Astrocyte (in vitro differentiated cells and primary cell): ENCODE measurements around the gene PCCA. TPM values are rescaled to one million over a fixed set of nuclear protein-coding genes. Genes with fewer than 3 reads are reported as not detected.

Experiments used
- DNase-seq: peaks from one replicate; pipeline ENCODE4 v3.0.0-alpha.2; 2010; ENCODE audit warnings: low read depth
- FAIRE-seq: peaks from 2 replicates; lab custom pipeline; 2011; peaks lifted over from hg19 to GRCh38; lab: Jason Lieb, UNC
- H2AFZ ChIP-seq: 2 replicates; pipeline ENCODE4 v1.6.0; 2012; ENCODE audit warnings: low read depth, low read length, inconsistent platforms
- H3K27ac ChIP-seq: 2 replicates; pipeline ENCODE4 v1.5.1; 2011; ENCODE audit warnings: low read depth, low read length, inconsistent platforms
- H3K27me3 ChIP-seq: 2 replicates; pipeline ENCODE4 v1.6.0; 2011; ENCODE audit warnings: low read length, inconsistent platforms; ENCODE audit not compliant: insufficient read depth
- H3K36me3 ChIP-seq: 2 replicates; pipeline ENCODE4 v1.5.1; 2011; ENCODE audit warnings: low read length, inconsistent platforms; ENCODE audit not compliant: insufficient read depth
- H3K4me1 ChIP-seq: 2 replicates; pipeline ENCODE4 v1.5.1; 2011; ENCODE audit warnings: low read length, inconsistent platforms; ENCODE audit not compliant: insufficient read depth
- H3K4me2 ChIP-seq: 2 replicates; pipeline ENCODE4 v1.6.0; 2012; ENCODE audit warnings: low read length, inconsistent platforms
- H3K4me3 ChIP-seq: 2 replicates; pipeline ENCODE4 v1.5.1; 2011; ENCODE audit warnings: low read depth, mild to moderate bottlenecking, low read length, inconsistent platforms; ENCODE audit not compliant: insufficient read depth
- H3K79me2 ChIP-seq: 2 replicates; pipeline ENCODE4 v1.6.0; 2012; ENCODE audit warnings: mild to moderate bottlenecking, low read length, inconsistent platforms; ENCODE audit not compliant: insufficient read depth
- H3K9ac ChIP-seq: 2 replicates; pipeline ENCODE4 v1.6.0; 2012; ENCODE audit warnings: mild to moderate bottlenecking, low read length, inconsistent platforms
- H3K9me3 ChIP-seq: 2 replicates; pipeline ENCODE4 v1.5.1; 2012; ENCODE audit warnings: low read depth, mild to moderate bottlenecking, low read length, inconsistent platforms; ENCODE audit not compliant: insufficient read depth
- H4K20me1 ChIP-seq: 2 replicates; pipeline ENCODE4 v1.6.0; 2012; ENCODE audit warnings: low read length, inconsistent platforms; ENCODE audit not compliant: insufficient read depth
- H3K27ac Mint-ChIP-seq: one replicate; pipeline ENCODE4 v1.8.0; 2021; ENCODE audit warnings: mild to moderate bottlenecking, mixed read lengths; ENCODE audit not compliant: unreplicated experiment
- H3K27me3 Mint-ChIP-seq: one replicate; pipeline ENCODE4 v1.8.0; 2021; ENCODE audit warnings: low read depth, mixed read lengths; ENCODE audit not compliant: unreplicated experiment
- H3K36me3 Mint-ChIP-seq: one replicate; pipeline ENCODE4 v1.8.0; 2021; ENCODE audit warnings: low read depth, mixed read lengths; ENCODE audit not compliant: unreplicated experiment
- H3K4me1 Mint-ChIP-seq: one replicate; pipeline ENCODE4 v1.8.0; 2021; ENCODE audit warnings: low read depth, mixed read lengths; ENCODE audit not compliant: unreplicated experiment
- H3K4me3 Mint-ChIP-seq: one replicate; pipeline ENCODE4 v1.8.0; 2021; ENCODE audit warnings: mild to moderate bottlenecking, moderate library complexity, mixed read lengths; ENCODE audit not compliant: unreplicated experiment
- H3K9me3 Mint-ChIP-seq: one replicate; pipeline ENCODE4 v1.8.0; 2021; ENCODE audit warnings: mild to moderate bottlenecking, mixed read lengths; ENCODE audit not compliant: unreplicated experiment
- EZH2 ChIP-seq: IDR thresholded peaks from 2 replicates; pipeline ENCODE4 v1.6.1; 2012; ENCODE audit warnings: mild to moderate bottlenecking, low read length, inconsistent platforms; ENCODE audit not compliant: insufficient read depth
- total RNA-seq: library from RNA; stranded (reverse); gene quantifications from 2 replicates; pipeline ENCODE4 v1.2.1, GENCODE V29; 2021
- TF ChIP-seq, protein P1 (sequence below): IDR thresholded peaks from 2 replicates; pipeline ENCODE4 v1.5.1; 2011; ENCODE audit warnings: low read depth, mild to moderate bottlenecking, inconsistent platforms, low read length, moderate library complexity; ENCODE audit not compliant: insufficient read depth

Gene PCCA
- total RNA-seq, 1 donor from 2014 or later = 13.9 TPM

DNA sequence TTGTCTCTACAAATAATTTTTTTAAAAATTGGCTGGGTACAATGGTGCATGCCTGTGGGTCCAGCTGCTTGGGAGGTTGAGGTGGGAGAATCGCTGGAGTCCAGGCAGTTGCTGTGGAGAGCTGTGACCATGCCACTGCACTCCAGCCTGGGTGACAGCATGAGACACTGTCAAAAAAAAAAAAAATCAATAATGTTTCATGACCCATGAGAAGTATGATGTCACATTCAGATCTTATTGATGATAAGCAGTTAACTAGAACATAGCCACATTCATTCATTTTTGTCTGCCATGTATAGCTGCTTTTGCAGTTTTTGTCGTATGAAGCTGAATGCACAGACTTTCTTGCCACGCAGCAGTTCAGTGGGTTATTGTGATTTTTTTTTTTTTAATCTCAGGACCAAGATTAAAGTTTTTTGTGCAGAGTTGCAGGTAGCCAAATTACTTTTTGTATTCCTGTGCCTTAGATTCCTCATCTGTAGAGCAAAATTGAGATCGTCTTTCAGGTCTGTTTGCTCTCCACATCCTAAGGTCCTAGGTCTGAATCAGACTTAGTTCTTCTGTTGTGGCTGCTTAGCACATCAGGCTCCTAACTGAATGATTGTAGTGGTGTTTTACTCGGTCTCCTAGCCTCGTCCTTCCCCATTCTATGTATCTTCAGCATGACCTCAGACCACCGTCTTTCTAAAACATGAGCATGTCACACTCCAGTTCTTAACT is 354.5 kb downstream of the PCCA start:
- DNase-seq (no peak), FAIRE-seq (no peak)
- Histone ChIP-seq H3K79me2 (no peaks in the 10 kb centered on the region), H3K27ac (no peak overlapping the region), H3K36me3 (no peaks in the 10 kb centered on the region), H4K20me1 (no peaks in the 10 kb centered on the region), H3K9ac (no peak overlapping the region), H3K9me3 (no peaks in the 10 kb centered on the region), H3K4me1 (peaks cover 8% of the 10 kb centered on the region), H2AFZ (no peak overlapping the region), H3K4me3 (no peak overlapping the region), H3K27me3 (no peaks in the 10 kb centered on the region), H3K4me2 (no peak overlapping the region)
- peak overlapping the region; percentile 60 for H3K27ac Mint-ChIP-seq
- H3K4me3 Mint-ChIP-seq = no peak overlapping the region
- H3K36me3 Mint-ChIP-seq = no peaks in the 10 kb centered on the region
- TF ChIP-seq EZH2 = no peak
- TF ChIP-seq, protein P1, sequence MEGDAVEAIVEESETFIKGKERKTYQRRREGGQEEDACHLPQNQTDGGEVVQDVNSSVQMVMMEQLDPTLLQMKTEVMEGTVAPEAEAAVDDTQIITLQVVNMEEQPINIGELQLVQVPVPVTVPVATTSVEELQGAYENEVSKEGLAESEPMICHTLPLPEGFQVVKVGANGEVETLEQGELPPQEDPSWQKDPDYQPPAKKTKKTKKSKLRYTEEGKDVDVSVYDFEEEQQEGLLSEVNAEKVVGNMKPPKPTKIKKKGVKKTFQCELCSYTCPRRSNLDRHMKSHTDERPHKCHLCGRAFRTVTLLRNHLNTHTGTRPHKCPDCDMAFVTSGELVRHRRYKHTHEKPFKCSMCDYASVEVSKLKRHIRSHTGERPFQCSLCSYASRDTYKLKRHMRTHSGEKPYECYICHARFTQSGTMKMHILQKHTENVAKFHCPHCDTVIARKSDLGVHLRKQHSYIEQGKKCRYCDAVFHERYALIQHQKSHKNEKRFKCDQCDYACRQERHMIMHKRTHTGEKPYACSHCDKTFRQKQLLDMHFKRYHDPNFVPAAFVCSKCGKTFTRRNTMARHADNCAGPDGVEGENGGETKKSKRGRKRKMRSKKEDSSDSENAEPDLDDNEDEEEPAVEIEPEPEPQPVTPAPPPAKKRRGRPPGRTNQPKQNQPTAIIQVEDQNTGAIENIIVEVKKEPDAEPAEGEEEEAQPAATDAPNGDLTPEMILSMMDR = no peak
- peaks cover 36% of the 10 kb centered on the region for H3K4me1 Mint-ChIP-seq
- peaks cover 2% of the 10 kb centered on the region for H3K9me3 Mint-ChIP-seq
- H3K27me3 Mint-ChIP-seq = no peaks in the 10 kb centered on the region

DNA sequence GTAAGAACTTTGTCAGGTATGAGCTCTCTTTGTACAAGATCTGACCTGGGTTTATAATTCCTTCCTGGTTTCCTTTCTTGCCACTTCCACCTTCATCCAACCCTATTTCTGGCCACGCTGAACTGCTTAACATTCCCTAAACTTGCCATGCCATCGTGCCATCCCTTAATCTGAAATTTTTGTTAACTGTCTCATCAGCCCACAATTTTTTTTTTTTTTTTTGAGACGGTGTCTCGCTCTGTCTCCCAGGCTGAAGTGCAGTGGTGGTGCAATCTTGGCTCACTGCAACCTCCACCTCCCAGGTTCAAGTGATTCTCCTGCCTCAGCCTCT is 355.1 kb downstream of the PCCA start:
- peak overlapping the region; percentile 60 for H3K27ac Mint-ChIP-seq
- no peak overlapping the region for H2AFZ ChIP-seq

More for the DNA sequence above, 355.1 kb downstream of the PCCA start:
- no peaks in the 10 kb centered on the region for H4K20me1 ChIP-seq
- H3K9me3 Mint-ChIP-seq = peaks cover 2% of the 10 kb centered on the region
- FAIRE-seq (no peak), DNase-seq (no peak)
- no peaks in the 10 kb centered on the region for H3K36me3 Mint-ChIP-seq
- no peaks in the 10 kb centered on the region for H3K27me3 ChIP-seq
- TF ChIP-seq, protein P1 = no peak
- no peak for TF ChIP-seq EZH2
- H3K4me1 ChIP-seq = peaks cover 8% of the 10 kb centered on the region
- peaks cover 32% of the 10 kb centered on the region for H3K4me1 Mint-ChIP-seq
- H3K9ac ChIP-seq = no peak overlapping the region
- H3K4me3 Mint-ChIP-seq = no peak overlapping the region
- H3K79me2 ChIP-seq = no peaks in the 10 kb centered on the region
- no peak overlapping the region for H3K27ac ChIP-seq
- H3K4me2 ChIP-seq = no peak overlapping the region
- H3K9me3 ChIP-seq = no peaks in the 10 kb centered on the region
- H3K4me3 ChIP-seq = no peak overlapping the region
- H3K36me3 ChIP-seq = no peaks in the 10 kb centered on the region
- H3K27me3 Mint-ChIP-seq = no peaks in the 10 kb centered on the region
